ENCODE results near the gene PREP. TPM values are rescaled to one million over a fixed set of nuclear protein-coding genes. Genes with fewer than 3 reads are reported as not detected.
"Not testable (repeated sequence)": the region's sequence is repeated elsewhere in the genome, so short reads cannot be mapped to it uniquely, and the experiment has no call there.

PREP gene
- total RNA-seq, 4 donors from 2014 or later, result 34.6 to 71.8 (median 51.8) TPM

DNA sequence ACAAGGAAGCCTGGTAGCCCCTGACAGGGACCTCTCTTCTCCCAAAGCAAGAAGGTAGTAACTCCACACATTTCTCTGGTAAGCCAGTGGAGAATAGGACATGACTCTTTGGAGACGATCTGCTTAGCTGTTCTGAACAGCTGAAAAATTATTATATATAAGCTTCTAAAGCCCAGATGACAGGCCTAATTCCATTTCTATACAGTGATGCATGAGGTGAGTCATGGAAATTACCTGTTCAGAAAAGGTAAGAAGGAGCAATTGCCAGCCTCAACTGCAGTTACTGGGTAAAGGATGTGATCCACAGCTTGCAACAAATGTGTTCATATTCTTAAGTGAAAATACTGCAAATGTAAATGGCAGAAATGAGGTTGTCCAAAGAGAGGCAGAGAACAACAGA is 54.0 kb downstream of the PREP start:
- H3K4me3 ChIP-seq, result no peak overlapping the region
- peaks cover 16 to 19% of the 10 kb centered on the region in 2 donors for H3K4me1 ChIP-seq
- no peaks in the 10 kb centered on the region for H3K27me3 ChIP-seq
- TF ChIP-seq POLR2A (IDR thresholded peaks at IDR 0.05), result no peak
- TF ChIP-seq, protein P1, sequence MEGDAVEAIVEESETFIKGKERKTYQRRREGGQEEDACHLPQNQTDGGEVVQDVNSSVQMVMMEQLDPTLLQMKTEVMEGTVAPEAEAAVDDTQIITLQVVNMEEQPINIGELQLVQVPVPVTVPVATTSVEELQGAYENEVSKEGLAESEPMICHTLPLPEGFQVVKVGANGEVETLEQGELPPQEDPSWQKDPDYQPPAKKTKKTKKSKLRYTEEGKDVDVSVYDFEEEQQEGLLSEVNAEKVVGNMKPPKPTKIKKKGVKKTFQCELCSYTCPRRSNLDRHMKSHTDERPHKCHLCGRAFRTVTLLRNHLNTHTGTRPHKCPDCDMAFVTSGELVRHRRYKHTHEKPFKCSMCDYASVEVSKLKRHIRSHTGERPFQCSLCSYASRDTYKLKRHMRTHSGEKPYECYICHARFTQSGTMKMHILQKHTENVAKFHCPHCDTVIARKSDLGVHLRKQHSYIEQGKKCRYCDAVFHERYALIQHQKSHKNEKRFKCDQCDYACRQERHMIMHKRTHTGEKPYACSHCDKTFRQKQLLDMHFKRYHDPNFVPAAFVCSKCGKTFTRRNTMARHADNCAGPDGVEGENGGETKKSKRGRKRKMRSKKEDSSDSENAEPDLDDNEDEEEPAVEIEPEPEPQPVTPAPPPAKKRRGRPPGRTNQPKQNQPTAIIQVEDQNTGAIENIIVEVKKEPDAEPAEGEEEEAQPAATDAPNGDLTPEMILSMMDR (IDR thresholded peaks at IDR 0.05 in 4 of 5, conservative IDR thresholded peaks at IDR 0.05 in 1 of 5), result no peak
- ATAC-seq (no peak), DNase-seq (no peak)
- intact Hi-C loops (cut with DNase I; ENCODE audit: low total_unique reads), result no loop called here
- peaks cover 0 to 36% of the 10 kb centered on the region in 2 donors for H3K36me3 ChIP-seq
- in situ Hi-C loops (cut with MboI; ENCODE audit: low sequenced_read_pairs in 4 of 4), result no loop called here
- H3K9me3 ChIP-seq, result no peaks in the 10 kb centered on the region
- H3K27ac ChIP-seq, result peak overlapping the region in 1 of 4 donors; percentile 20

DNA sequence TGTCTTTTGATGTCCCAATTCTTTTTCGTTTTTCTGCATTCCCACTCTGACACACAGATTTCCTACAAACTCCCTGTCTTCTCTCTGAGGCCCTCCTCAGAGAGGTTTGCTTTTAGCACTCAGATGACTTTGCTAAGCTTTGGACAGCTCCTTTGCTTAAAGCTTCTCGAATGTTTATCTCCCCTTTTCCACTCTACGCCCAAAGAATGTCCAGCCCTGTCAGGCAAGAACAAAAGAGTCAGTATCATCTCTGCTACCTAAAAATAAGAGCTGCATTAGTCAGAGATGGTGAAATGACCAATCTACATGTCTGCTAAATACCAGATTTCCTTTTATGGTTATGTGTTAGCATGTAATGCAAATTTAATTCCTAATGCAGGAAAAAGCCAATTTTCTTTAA is 56.8 kb downstream of the PREP start:
- TF ChIP-seq, protein P1 (IDR thresholded peaks at IDR 0.05 in 4 of 5, conservative IDR thresholded peaks at IDR 0.05 in 1 of 5), result no peak
- TF ChIP-seq POLR2A (IDR thresholded peaks at IDR 0.05), result peak in 1 of 2 donors; percentile 29
- no peak overlapping the region for H3K4me3 ChIP-seq
- DNase-seq, result no peak
- H3K9me3 ChIP-seq, result no peaks in the 10 kb centered on the region
- peaks cover 16 to 19% of the 10 kb centered on the region in 2 donors for H3K4me1 ChIP-seq
- in situ Hi-C loops (cut with MboI; ENCODE audit: low sequenced_read_pairs in 4 of 4) (no loop called here), intact Hi-C loops (cut with DNase I; ENCODE audit: low total_unique reads) (no loop called here)
- peak; percentile 88 to 90 for ATAC-seq
- peak overlapping the region; percentile 77 to 92 (median 80) for H3K27ac ChIP-seq
- peaks cover 0 to 20% of the 10 kb centered on the region in 2 donors for H3K36me3 ChIP-seq
- no peaks in the 10 kb centered on the region for H3K27me3 ChIP-seq

DNA sequence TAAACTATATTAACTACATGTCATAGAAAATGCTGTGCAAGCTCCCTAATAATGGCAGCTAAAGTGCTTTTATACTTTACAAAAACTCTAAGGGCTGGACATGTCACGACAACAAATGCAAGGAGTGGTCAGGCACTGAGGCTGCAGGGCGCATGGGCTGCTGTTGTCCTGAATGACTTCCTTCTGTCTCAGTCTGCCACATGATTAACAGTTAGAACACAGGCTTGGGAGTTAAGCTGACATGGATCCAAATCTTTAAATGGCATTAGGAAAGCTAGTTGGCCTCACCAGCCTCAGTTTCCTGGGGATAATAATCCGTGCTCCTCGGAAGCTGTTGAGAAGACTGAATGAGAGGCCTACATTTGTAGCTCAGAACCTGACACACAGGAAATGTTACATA is 57.4 kb downstream of the PREP start:
- intact Hi-C loops (cut with DNase I; ENCODE audit: low total_unique reads) (no loop called here), in situ Hi-C loops (cut with MboI; ENCODE audit: low sequenced_read_pairs in 4 of 4) (no loop called here)
- DNase-seq (peak; percentile 68 to 69), ATAC-seq (peak; percentile 96 to 98)
- Histone ChIP-seq H3K4me1 (peaks cover 16 to 19% of the 10 kb centered on the region in 2 donors), H3K4me3 (no peak overlapping the region), H3K9me3 (no peaks in the 10 kb centered on the region), H3K27ac (peak overlapping the region; percentile 77 to 92 (median 80)), H3K27me3 (no peaks in the 10 kb centered on the region), H3K36me3 (peaks cover 0 to 16% of the 10 kb centered on the region in 2 donors)
- TF ChIP-seq POLR2A (IDR thresholded peaks at IDR 0.05), result no peak
- TF ChIP-seq, protein P1 (IDR thresholded peaks at IDR 0.05 in 4 of 5, conservative IDR thresholded peaks at IDR 0.05 in 1 of 5), result no peak

DNA sequence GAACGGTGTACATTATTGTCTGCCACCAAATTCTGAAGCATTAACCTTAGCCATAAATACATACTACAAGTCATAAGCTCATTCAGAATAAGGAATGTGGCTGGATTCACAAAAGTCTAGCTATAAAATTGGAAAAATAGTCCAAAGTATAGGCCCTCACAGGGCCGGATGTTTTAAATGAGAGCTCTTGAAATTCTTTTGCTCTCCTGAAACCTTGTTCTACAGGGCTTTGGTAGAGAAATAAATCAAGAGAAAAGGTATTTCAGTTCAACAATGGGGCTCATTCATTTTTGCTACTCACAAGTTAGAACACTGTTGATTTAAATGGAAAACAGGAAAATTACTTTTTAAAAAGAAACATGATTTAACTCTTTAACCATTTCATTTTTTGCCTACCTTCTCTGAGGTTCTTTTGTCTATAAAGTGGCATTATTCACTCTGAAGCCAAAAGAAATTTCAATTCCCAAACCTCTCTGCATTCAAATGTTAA is 58.0 kb downstream of the PREP start:
- TF ChIP-seq, protein P1 (IDR thresholded peaks at IDR 0.05 in 4 of 5, conservative IDR thresholded peaks at IDR 0.05 in 1 of 5), result no peak
- no peak for TF ChIP-seq POLR2A (IDR thresholded peaks at IDR 0.05)
- ATAC-seq (no peak), DNase-seq (no peak)
- in situ Hi-C loops (cut with MboI; ENCODE audit: low sequenced_read_pairs in 4 of 4) (no loop called here), intact Hi-C loops (cut with DNase I; ENCODE audit: low total_unique reads) (no loop called here)
- no peaks in the 10 kb centered on the region for H3K27me3 ChIP-seq
- no peak overlapping the region for H3K4me3 ChIP-seq
- H3K4me1 ChIP-seq, result peaks cover 16 to 25% of the 10 kb centered on the region in 2 donors
- H3K36me3 ChIP-seq, result peaks cover 0 to 16% of the 10 kb centered on the region in 2 donors
- no peaks in the 10 kb centered on the region for H3K9me3 ChIP-seq
- H3K27ac ChIP-seq, result peak overlapping the region; percentile 77 to 92 (median 80)

DNA sequence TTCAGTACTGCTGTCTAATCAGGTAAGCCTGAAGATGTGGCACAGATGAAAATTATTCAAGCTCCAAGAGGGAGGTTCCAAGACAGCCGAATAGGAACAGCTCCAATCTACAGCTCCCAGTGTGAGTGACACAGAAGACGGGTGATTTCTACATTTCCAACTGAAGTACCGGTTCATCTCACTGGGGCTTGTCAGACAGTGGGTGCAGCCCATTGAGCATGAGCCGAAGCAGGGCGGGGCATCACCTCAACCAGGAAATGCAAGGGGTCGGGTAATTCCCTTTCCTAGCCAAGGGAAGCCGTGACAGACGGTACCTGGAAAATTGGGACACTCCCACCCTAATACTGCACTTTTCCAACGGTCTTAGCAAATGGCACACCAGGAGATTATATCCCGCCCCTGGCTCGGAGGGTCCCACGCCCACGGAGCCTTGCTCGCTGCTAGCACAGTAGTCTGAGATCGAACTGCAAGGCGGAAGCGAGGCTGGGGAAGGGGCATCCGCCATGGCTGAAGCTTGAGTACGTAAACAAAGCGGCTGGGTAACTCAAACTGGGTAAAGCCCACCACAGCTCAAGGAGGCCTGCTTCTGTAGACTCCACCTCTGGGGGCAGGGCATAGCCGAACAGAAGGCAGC is 64.4 kb downstream of the PREP start:
- H3K27ac ChIP-seq; intact Hi-C loops (cut with DNase I; ENCODE audit: low total_unique reads); H3K4me3 ChIP-seq; H3K36me3 ChIP-seq; ATAC-seq; H3K9me3 ChIP-seq; in situ Hi-C loops (cut with MboI; ENCODE audit: low sequenced_read_pairs in 4 of 4); H3K27me3 ChIP-seq; DNase-seq: not testable (repeated sequence)
- peaks cover 15 to 23% of the 10 kb centered on the region in 2 donors for H3K4me1 ChIP-seq
